Dendritic cell treated with granulocyte-macrophage colony-stimulating factor and Interleukin-4, amounts not matched to agents 40 ng/mL and 50 ng/mL, for 4 days (primary cell): ENCODE results near the gene FARS2.
A peak's percentile ranks its signal among the peaks of the same experiment; 100 is the strongest.

ENCODE experiments used
- H3K27ac Mint-ChIP-seq: one replicate; pipeline ENCODE4 v1.8.0; 2022; ENCODE audit warnings: mild to moderate bottlenecking, mixed read lengths
- H3K27me3 Mint-ChIP-seq: one replicate; pipeline ENCODE4 v1.8.0; 2022; ENCODE audit warnings: mild to moderate bottlenecking, mixed read lengths
- H3K36me3 Mint-ChIP-seq: one replicate; pipeline ENCODE4 v1.8.0; 2022; ENCODE audit warnings: low read depth, mixed read lengths
- H3K4me1 Mint-ChIP-seq: one replicate; pipeline ENCODE4 v1.8.0; 2022; ENCODE audit warnings: low read depth, mixed read lengths
- H3K4me3 Mint-ChIP-seq: one replicate; pipeline ENCODE4 v1.8.0; 2022; ENCODE audit warnings: mild to moderate bottlenecking, moderate library complexity, mixed read lengths
- H3K9me3 Mint-ChIP-seq: one replicate; pipeline ENCODE4 v1.8.0; 2022; ENCODE audit warnings: mixed read lengths
- intact Hi-C: fragments of 100-400 bp; cut with micrococcal nuclease; formaldehyde crosslinking; loops from one replicate; pipeline ENCODE4 v1.15.0; 2022

Gene FARS2

GRCh38 chr6:5260661-5261544 is at the start of gene FARS2, which contains the start of gene LYRM4:
Gene FARS2, plus strand, starts transcription at chr6:5261513.
Gene LYRM4, minus strand, starts transcription at chr6:5260950. Its CDS starts 217 bp downstream, at chr6:5260733.
- H3K4me1 Mint-ChIP-seq: peaks cover 13% of the 10 kb centered on the region
- H3K36me3 Mint-ChIP-seq: peaks cover 19% of the 10 kb centered on the region
- no peaks in the 10 kb centered on the region for H3K9me3 Mint-ChIP-seq
- no peaks in the 10 kb centered on the region for H3K27me3 Mint-ChIP-seq
- H3K4me3 Mint-ChIP-seq: peak within 1 kb of the TSS; percentile 91
- H3K27ac Mint-ChIP-seq: peak within 1 kb of the TSS; percentile 97
- intact Hi-C loops: no loop called here

GRCh38 chr6:5213836-5214235 is 47.5 kb upstream of the FARS2 start:
- no peaks in the 10 kb centered on the region for H3K27me3 Mint-ChIP-seq
- intact Hi-C loops: no loop called here
- peaks cover 29% of the 10 kb centered on the region for H3K36me3 Mint-ChIP-seq

GRCh38 chr6:5214570-5215052 is 46.7 kb upstream of the FARS2 start:
- Mint-ChIP-seq H3K27me3 (no peaks in the 10 kb centered on the region), H3K36me3 (peaks cover 29% of the 10 kb centered on the region), H3K4me1 (peaks cover 8% of the 10 kb centered on the region), H3K4me3 (no peak overlapping the region), H3K27ac (no peak overlapping the region), H3K9me3 (no peaks in the 10 kb centered on the region)
- intact Hi-C loops: loop anchor here (5.0 kb wide), 1 partner anchor 163 kb away; no protein-coding TSS in a partner anchor

More at GRCh38 chr6:5213836-5214235, 47.5 kb upstream of the FARS2 start:
- no peak overlapping the region for H3K4me3 Mint-ChIP-seq
- peaks cover 8% of the 10 kb centered on the region for H3K4me1 Mint-ChIP-seq
- no peak overlapping the region for H3K27ac Mint-ChIP-seq
- H3K9me3 Mint-ChIP-seq: no peaks in the 10 kb centered on the region

GRCh38 chr6:5215159-5215558 is 46.2 kb upstream of the FARS2 start:
- Mint-ChIP-seq H3K36me3 (peaks cover 29% of the 10 kb centered on the region), H3K27ac (no peak overlapping the region), H3K4me3 (no peak overlapping the region), H3K27me3 (no peaks in the 10 kb centered on the region), H3K9me3 (no peaks in the 10 kb centered on the region), H3K4me1 (peaks cover 8% of the 10 kb centered on the region)
- intact Hi-C loops: loop anchor here (5.0 kb wide), 1 partner anchor 162 kb away; no protein-coding TSS in a partner anchor

GRCh38 chr6:5215799-5216198 is 45.5 kb upstream of the FARS2 start:
- intact Hi-C loops: loop anchor here (5.0 kb wide), 1 partner anchor 162 kb away; no protein-coding TSS in a partner anchor
- Mint-ChIP-seq H3K27me3 (no peaks in the 10 kb centered on the region), H3K4me3 (no peak overlapping the region), H3K9me3 (no peaks in the 10 kb centered on the region), H3K36me3 (peaks cover 29% of the 10 kb centered on the region), H3K4me1 (peaks cover 8% of the 10 kb centered on the region), H3K27ac (no peak overlapping the region)

- H3K9me3 Mint-ChIP-seq: no peaks in the 10 kb centered on the region
- no peak overlapping the region for H3K4me3 Mint-ChIP-seq
- intact Hi-C loops: loop anchor here (5.0 kb wide), 1 partner anchor 160 kb away; no protein-coding TSS in a partner anchor
- H3K36me3 Mint-ChIP-seq: peaks cover 23% of the 10 kb centered on the region
- no peak overlapping the region for H3K27ac Mint-ChIP-seq
- H3K4me1 Mint-ChIP-seq: peaks cover 8% of the 10 kb centered on the region
- H3K27me3 Mint-ChIP-seq: no peaks in the 10 kb centered on the region
Measured at GRCh38 chr6:5217356-5217755, 44.0 kb upstream of the FARS2 start.

- intact Hi-C loops: loop anchor here (5.0 kb wide), 1 partner anchor 158 kb away; no protein-coding TSS in a partner anchor
- Mint-ChIP-seq H3K36me3 (peaks cover 5% of the 10 kb centered on the region), H3K4me3 (no peak overlapping the region), H3K4me1 (peaks cover 7% of the 10 kb centered on the region), H3K27ac (no peak overlapping the region), H3K9me3 (no peaks in the 10 kb centered on the region), H3K27me3 (no peaks in the 10 kb centered on the region)
Measured at GRCh38 chr6:5219011-5219691, 42.2 kb upstream of the FARS2 start.

- intact Hi-C loops: no loop called here
- Mint-ChIP-seq H3K9me3 (no peaks in the 10 kb centered on the region), H3K36me3 (no peaks in the 10 kb centered on the region), H3K27ac (no peak overlapping the region), H3K27me3 (no peaks in the 10 kb centered on the region), H3K4me3 (no peak overlapping the region), H3K4me1 (no peaks in the 10 kb centered on the region)
Measured at GRCh38 chr6:5220443-5220842, 40.9 kb upstream of the FARS2 start.

GRCh38 chr6:5223309-5223708 is 38.0 kb upstream of the FARS2 start:
- Mint-ChIP-seq H3K4me1 (no peaks in the 10 kb centered on the region), H3K9me3 (no peaks in the 10 kb centered on the region), H3K27me3 (no peaks in the 10 kb centered on the region), H3K4me3 (no peak overlapping the region), H3K36me3 (no peaks in the 10 kb centered on the region), H3K27ac (no peak overlapping the region)
- intact Hi-C loops: no loop called here

GRCh38 chr6:5229356-5229755 is 32.0 kb upstream of the FARS2 start:
- H3K4me3 Mint-ChIP-seq: no peak overlapping the region
- no peaks in the 10 kb centered on the region for H3K36me3 Mint-ChIP-seq
- intact Hi-C loops: no loop called here
- H3K27ac Mint-ChIP-seq: no peak overlapping the region
- peaks cover 18% of the 10 kb centered on the region for H3K4me1 Mint-ChIP-seq
- H3K27me3 Mint-ChIP-seq: no peaks in the 10 kb centered on the region
- H3K9me3 Mint-ChIP-seq: no peaks in the 10 kb centered on the region

- intact Hi-C loops: no loop called here
- no peaks in the 10 kb centered on the region for H3K9me3 Mint-ChIP-seq
- H3K27ac Mint-ChIP-seq: no peak overlapping the region
- H3K4me1 Mint-ChIP-seq: peaks cover 25% of the 10 kb centered on the region
- H3K27me3 Mint-ChIP-seq: no peaks in the 10 kb centered on the region
- H3K4me3 Mint-ChIP-seq: no peak overlapping the region
- no peaks in the 10 kb centered on the region for H3K36me3 Mint-ChIP-seq
Measured at GRCh38 chr6:5230081-5230480, 31.2 kb upstream of the FARS2 start.

GRCh38 chr6:5231289-5231688 is 30.0 kb upstream of the FARS2 start:
- H3K27me3 Mint-ChIP-seq: no peaks in the 10 kb centered on the region
- no peak overlapping the region for H3K27ac Mint-ChIP-seq
- H3K4me3 Mint-ChIP-seq: no peak overlapping the region
- H3K4me1 Mint-ChIP-seq: peaks cover 27% of the 10 kb centered on the region
- no peaks in the 10 kb centered on the region for H3K36me3 Mint-ChIP-seq
- intact Hi-C loops: no loop called here
- H3K9me3 Mint-ChIP-seq: no peaks in the 10 kb centered on the region

GRCh38 chr6:5234874-5235273 is 26.4 kb upstream of the FARS2 start:
- peak overlapping the region; percentile 77 for H3K4me3 Mint-ChIP-seq
- intact Hi-C loops: no loop called here

GRCh38 chr6:5235830-5236229 is 25.5 kb upstream of the FARS2 start:
- H3K4me1 Mint-ChIP-seq: peaks cover 23% of the 10 kb centered on the region
- no peaks in the 10 kb centered on the region for H3K9me3 Mint-ChIP-seq
- H3K27me3 Mint-ChIP-seq: no peaks in the 10 kb centered on the region
- intact Hi-C loops: no loop called here
- H3K36me3 Mint-ChIP-seq: peaks cover 10% of the 10 kb centered on the region
- H3K27ac Mint-ChIP-seq: no peak overlapping the region
- H3K4me3 Mint-ChIP-seq: no peak overlapping the region

More at GRCh38 chr6:5234874-5235273, 26.4 kb upstream of the FARS2 start:
- H3K9me3 Mint-ChIP-seq: no peaks in the 10 kb centered on the region
- no peaks in the 10 kb centered on the region for H3K27me3 Mint-ChIP-seq
- H3K27ac Mint-ChIP-seq: peak overlapping the region; percentile 89
- peaks cover 27% of the 10 kb centered on the region for H3K4me1 Mint-ChIP-seq
- H3K36me3 Mint-ChIP-seq: peaks cover 6% of the 10 kb centered on the region
